Thoracic aorta (tissue), 2 donors: ENCODE data around the gene HSPB9. TPM values are rescaled to one million over a fixed set of nuclear protein-coding genes. Genes with fewer than 3 reads are reported as not detected.

Experiments used
- ATAC-seq: fragments of 150-250 bp; one replicate; pipeline ENCODE4 v1.8.0; 2017; ENCODE audit warnings: low read depth; ENCODE audit not compliant: insufficient number of reproducible peaks, low FRiP score
- DNase-seq: peaks from one replicate; pipeline ENCODE4 v3.0.0-alpha.2; 2020; ENCODE audit warnings: low spot score
- H3K27ac ChIP-seq, 2 donors: fragments of 200-600 bp; sonication (generic); 1 replicate in 1 of 2; 2 replicates in 1 of 2; pipeline ENCODE4 v1.5.1; 2016; ENCODE audit warnings: mild to moderate bottlenecking in 2 of 2, moderate library complexity in 2 of 2
- H3K27me3 ChIP-seq: fragments of 200-600 bp; sonication (generic); replicated peaks from 2 replicates; pipeline ENCODE4 v1.6.0; 2016; ENCODE audit warnings: mild to moderate bottlenecking; ENCODE audit not compliant: insufficient read depth
- H3K36me3 ChIP-seq: fragments of 200-600 bp; sonication (generic); one replicate; pipeline ENCODE4 v1.5.1; 2016
- H3K4me1 ChIP-seq, 2 donors: fragments of 200-600 bp; sonication (generic); 1 replicate in 1 of 2; 2 replicates in 1 of 2; pipeline versions ENCODE4 v1.5.1 to v1.6.0; 2016; ENCODE audit warnings: low read depth in 2 of 2, mild to moderate bottlenecking in 1 of 2; ENCODE audit not compliant: control insufficient read depth in 1 of 2
- H3K4me3 ChIP-seq: fragments of 200-600 bp; sonication (generic); 2 replicates; pipeline ENCODE4 v1.5.1; 2016; ENCODE audit warnings: mild to moderate bottlenecking
- H3K9me3 ChIP-seq: fragments of 200-600 bp; sonication (generic); 2 replicates; pipeline ENCODE4 v1.5.1; 2016
- total RNA-seq, 2 donors: library from RNA; depleted of rRNA; stranded (reverse); fragments of >200 nt; gene quantifications; one replicate each; pipeline versions ENCODE4 v1.1.0 to v1.2.3, GENCODE V29; 2016
- TF ChIP-seq, protein P1 (sequence below): fragments of 200-600 bp; sonication (generic); IDR thresholded peaks from one replicate; pipeline ENCODE4 v1.5.1; 2019; ENCODE audit warnings: antibody characterized with exemption

HSPB9 gene
- total RNA-seq, 2 donors from 2014 or later: not detected

DNA sequence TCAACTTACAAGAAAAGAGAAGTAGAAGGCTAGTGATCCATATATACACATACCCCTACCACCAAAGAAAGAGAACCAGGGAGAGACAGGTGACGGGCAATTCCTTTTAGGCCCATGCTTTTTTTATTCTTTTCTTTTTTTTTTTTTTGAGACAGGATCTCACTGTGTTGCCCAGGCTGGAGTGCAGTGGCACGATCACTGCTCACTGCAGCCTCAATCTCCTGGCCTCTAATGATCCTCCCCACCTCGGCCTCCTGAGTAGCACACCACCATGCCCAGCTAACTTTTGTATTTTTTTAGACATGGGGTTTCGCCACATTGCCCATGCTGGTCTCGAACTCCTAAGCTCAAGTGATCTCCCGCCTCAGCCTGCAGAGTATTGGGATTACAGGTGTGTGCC is 4.8 kb downstream of the HSPB9 start:
- no peak for ATAC-seq
- Histone ChIP-seq H3K9me3 (no peaks in the 10 kb centered on the region), H3K27me3 (no peaks in the 10 kb centered on the region), H3K27ac (no peak overlapping the region), H3K36me3 (peaks cover 38% of the 10 kb centered on the region), H3K4me1 (peaks cover 9 to 18% of the 10 kb centered on the region in 2 donors), H3K4me3 (no peak overlapping the region)
- TF ChIP-seq, protein P1, sequence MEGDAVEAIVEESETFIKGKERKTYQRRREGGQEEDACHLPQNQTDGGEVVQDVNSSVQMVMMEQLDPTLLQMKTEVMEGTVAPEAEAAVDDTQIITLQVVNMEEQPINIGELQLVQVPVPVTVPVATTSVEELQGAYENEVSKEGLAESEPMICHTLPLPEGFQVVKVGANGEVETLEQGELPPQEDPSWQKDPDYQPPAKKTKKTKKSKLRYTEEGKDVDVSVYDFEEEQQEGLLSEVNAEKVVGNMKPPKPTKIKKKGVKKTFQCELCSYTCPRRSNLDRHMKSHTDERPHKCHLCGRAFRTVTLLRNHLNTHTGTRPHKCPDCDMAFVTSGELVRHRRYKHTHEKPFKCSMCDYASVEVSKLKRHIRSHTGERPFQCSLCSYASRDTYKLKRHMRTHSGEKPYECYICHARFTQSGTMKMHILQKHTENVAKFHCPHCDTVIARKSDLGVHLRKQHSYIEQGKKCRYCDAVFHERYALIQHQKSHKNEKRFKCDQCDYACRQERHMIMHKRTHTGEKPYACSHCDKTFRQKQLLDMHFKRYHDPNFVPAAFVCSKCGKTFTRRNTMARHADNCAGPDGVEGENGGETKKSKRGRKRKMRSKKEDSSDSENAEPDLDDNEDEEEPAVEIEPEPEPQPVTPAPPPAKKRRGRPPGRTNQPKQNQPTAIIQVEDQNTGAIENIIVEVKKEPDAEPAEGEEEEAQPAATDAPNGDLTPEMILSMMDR: no peak
- DNase-seq: no peak

DNA sequence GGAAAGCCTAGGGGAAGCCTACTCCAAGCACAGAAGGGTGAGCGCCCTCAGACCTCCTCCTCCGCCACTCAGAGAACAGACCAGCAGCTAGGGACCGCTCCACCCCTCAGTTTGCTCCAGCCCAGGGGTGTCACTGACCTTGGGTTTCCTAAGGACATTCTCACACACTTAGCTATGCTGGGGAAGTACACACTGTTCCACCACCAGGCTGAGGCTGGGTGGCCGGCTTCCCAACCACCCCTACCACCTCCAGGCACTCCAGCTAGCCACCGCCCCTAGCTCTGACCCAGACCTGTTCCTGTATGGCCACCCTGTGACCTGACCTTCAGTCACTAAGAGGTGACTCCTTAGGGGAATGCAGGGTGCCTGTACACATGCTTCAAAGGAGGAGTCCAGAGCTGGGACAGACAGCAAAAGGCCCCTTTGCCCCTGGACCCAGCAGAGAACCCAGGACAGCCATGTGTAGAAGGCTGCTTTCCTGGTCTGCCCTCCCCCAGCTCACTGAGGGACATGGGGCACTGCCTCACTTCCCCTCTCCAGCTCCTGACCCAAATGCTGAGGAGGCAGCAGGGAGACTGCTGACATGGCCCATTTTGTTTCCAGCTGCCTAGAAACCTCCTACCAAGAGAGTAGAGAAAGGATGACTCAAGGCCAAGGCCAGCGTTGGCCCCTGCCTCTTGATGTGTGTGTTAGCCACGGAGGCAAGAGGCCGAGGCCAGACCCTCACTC is 6.7 kb downstream of the HSPB9 start:
- peak overlapping the region in 1 of 2 donors; percentile 37 for H3K27ac ChIP-seq
- ATAC-seq: no peak
- H3K4me1 ChIP-seq: peaks cover 20 to 34% of the 10 kb centered on the region in 2 donors
- no peaks in the 10 kb centered on the region for H3K27me3 ChIP-seq
- H3K36me3 ChIP-seq: peaks cover 38% of the 10 kb centered on the region
- no peak for DNase-seq
- TF ChIP-seq, protein P1: no peak
- no peak overlapping the region for H3K4me3 ChIP-seq
- no peaks in the 10 kb centered on the region for H3K9me3 ChIP-seq

DNA sequence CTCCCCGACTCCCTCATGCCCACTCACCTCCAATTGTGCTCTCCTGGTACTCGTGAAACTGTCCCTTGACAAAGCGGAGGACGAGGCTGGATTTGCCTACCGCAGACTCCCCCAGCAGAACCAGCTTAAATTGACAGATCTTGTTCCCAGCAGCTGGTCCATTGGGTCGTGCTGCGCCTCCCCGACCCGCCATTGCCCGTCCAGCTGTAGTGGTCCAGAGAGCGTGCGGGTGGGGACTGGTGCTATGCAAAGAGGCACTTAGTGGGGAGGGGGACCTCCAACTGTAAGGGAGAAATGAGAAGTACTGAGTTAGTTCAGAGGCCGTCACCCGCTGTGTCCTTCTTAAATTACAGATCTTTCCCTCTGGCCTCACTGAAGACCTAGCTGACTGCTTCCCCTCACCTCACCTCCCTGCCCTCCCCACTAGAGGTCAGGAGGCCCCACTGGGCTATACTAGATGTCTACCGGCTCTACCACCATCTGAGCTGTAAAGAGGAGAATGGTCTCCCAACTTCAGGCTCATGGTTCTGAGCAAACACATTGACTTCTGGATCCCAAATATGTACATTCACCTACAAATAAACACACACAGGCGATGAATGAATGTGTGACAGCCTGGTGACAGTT is 7.8 kb downstream of the HSPB9 start:
- Histone ChIP-seq H3K27me3 (no peaks in the 10 kb centered on the region), H3K36me3 (peaks cover 38% of the 10 kb centered on the region), H3K4me1 (peaks cover 20 to 39% of the 10 kb centered on the region in 2 donors), H3K4me3 (no peak overlapping the region), H3K27ac (peak overlapping the region in 1 of 2 donors; percentile 37), H3K9me3 (no peaks in the 10 kb centered on the region)
- DNase-seq: no peak
- TF ChIP-seq, protein P1: no peak
- ATAC-seq: no peak

DNA sequence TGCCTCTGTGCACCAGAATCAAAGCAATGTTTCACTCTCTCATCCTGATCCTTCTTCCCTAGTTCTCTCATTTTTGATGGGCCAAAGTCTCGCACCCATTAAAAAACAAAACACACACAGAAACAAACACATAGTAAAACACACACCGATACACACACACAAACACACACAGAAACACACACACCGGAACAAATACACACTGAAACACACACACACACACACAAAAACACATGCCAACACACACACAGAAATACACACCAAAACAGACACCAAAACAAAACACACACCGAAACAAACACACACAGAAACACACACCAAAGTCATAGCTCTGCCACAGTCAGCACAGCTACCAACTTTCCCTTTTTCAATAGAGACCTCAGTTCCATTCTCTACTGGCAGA is 8.6 kb downstream of the HSPB9 start:
- no peaks in the 10 kb centered on the region for H3K9me3 ChIP-seq
- TF ChIP-seq, protein P1: no peak
- H3K4me1 ChIP-seq: peaks cover 20 to 47% of the 10 kb centered on the region in 2 donors
- DNase-seq (no peak), ATAC-seq (no peak)
- peak overlapping the region in 1 of 2 donors; percentile 14 for H3K27ac ChIP-seq
- peaks cover 31% of the 10 kb centered on the region for H3K36me3 ChIP-seq
- H3K4me3 ChIP-seq: no peak overlapping the region
- no peaks in the 10 kb centered on the region for H3K27me3 ChIP-seq

DNA sequence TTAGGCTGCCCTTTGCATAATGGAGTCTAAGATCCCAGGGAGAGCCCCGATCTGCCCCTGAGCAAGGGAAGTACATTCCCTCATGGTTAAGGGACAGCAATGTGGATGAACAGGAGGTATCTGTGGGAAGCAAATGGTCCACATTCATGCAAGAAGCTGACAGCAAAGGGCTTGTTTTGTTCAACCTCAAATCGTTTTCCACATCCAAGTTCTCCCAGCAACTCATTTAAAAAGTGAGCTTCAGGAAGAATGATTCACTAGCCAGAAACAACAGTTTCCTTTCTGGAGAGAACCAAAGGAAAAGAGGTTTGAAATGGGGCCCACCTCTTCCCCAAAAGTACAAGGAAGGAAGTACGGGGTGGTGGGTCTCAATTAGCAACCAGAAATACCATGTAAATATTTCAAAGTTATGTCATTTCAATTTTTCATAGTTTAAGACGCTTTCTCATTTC is 9.4 kb downstream of the HSPB9 start:
- Histone ChIP-seq H3K4me3 (no peak overlapping the region), H3K27me3 (no peaks in the 10 kb centered on the region), H3K4me1 (peaks cover 25 to 55% of the 10 kb centered on the region in 2 donors), H3K27ac (peak overlapping the region in 1 of 2 donors; percentile 14), H3K9me3 (no peaks in the 10 kb centered on the region), H3K36me3 (peaks cover 34% of the 10 kb centered on the region)
- DNase-seq: no peak
- TF ChIP-seq, protein P1: no peak
- no peak for ATAC-seq
